HCT116 (cell line): Measurements from ENCODE around the gene CEP55. TPM values are rescaled to one million over a fixed set of nuclear protein-coding genes. Genes with fewer than 3 reads are reported as not detected.

Experiments
- ATAC-seq: fragments of 200-7000 bp; cut with Tn5 transposase; 2 replicates; pipeline ENCODE4 v1.9.1; 2020; ENCODE audit warnings: mild to moderate bottlenecking, moderate library complexity
- BruUV-seq: library from RNA; stranded (reverse); fragments of 400-500 nt; replicated peaks from 2 replicates; lab custom pipeline; 2021; lab: Mats Ljungman, UMichigan
- CTCF ChIA-PET: fragments of 300-600 bp; sonication (Branson Sonifier 250); formaldehyde crosslinking; loops from one replicate; lab custom pipeline; 2021; ENCODE audit warnings: antibody characterized with exemption; lab: Charles Lee
- POLR2A ChIA-PET: fragments of 300-600, 350-600 bp; sonication (Branson Sonifier 250); formaldehyde crosslinking; loops from one replicate; lab custom pipeline; 2021; ENCODE audit warnings: antibody characterized with exemption; lab: Charles Lee
- RAD21 ChIA-PET, 2 experiments: fragments of 300-600 bp; sonication (Branson Sonifier 250); formaldehyde crosslinking; loops; one replicate each; lab custom pipeline; 2023; ENCODE audit warnings: low total read pairs in 2 of 2; ENCODE audit not compliant: uncharacterized antibody in 2 of 2, unreplicated experiment in 2 of 2, low non-redundant PET in 1 of 2; lab: Charles Lee
- DNase-seq: peaks from one replicate; pipeline ENCODE4 v3.0.0-alpha.2; 2010; ENCODE audit warnings: low read depth, low spot score
- H2AFZ ChIP-seq: fragments of 200-600 bp; shearing (Covaris generic), sonication (generic); 2 replicates; pipeline ENCODE4 v1.6.1; 2017; ENCODE audit warnings: low read depth, mixed run types, mixed read lengths, antibody characterized with exemption, low read length; ENCODE audit not compliant: poor library complexity, severe bottlenecking
- H3K27ac ChIP-seq: 2 replicates; pipeline ENCODE4 v1.5.1; 2012; ENCODE audit warnings: low read depth, low read length
- H3K27me3 ChIP-seq: fragments of 200-600 bp; sonication (generic); 2 replicates; pipeline ENCODE4 v1.6.1; 2016; ENCODE audit warnings: mixed run types, low read length, mixed read lengths; ENCODE audit not compliant: insufficient read depth
- H3K36me3 ChIP-seq, 2 experiments: fragments of 200-500 bp in 1 of 2; fragments of 200-600 bp in 1 of 2; sonication (Bioruptor generic) in 1 of 2; sonication (generic) in 1 of 2; 2 replicates each; pipeline versions ENCODE4 v1.5.1 to v1.6.1; 2014 to 2016; ENCODE audit warnings: low read length in 2 of 2, inconsistent platforms in 1 of 2, mixed read lengths in 1 of 2, mixed run types in 1 of 2; ENCODE audit not compliant: insufficient read depth in 2 of 2, control insufficient read depth in 1 of 2
- H3K4me1 ChIP-seq, 2 experiments: fragments of 200-600 bp in 1 of 2; sonication (generic) in 1 of 2; 2 replicates each; pipeline versions ENCODE4 v1.5.1 to v1.6.1; 2012 to 2017; ENCODE audit warnings: low read length in 2 of 2, inconsistent platforms in 1 of 2, mild to moderate bottlenecking in 1 of 2, mixed read lengths in 1 of 2, mixed run types in 1 of 2, moderate library complexity in 1 of 2; ENCODE audit not compliant: insufficient read depth in 2 of 2, control insufficient read depth in 1 of 2
- H3K4me2 ChIP-seq: fragments of 200-600 bp; sonication (generic); 2 replicates; pipeline ENCODE4 v1.6.1; 2017; ENCODE audit warnings: mixed run types, low read length, mixed read lengths
- H3K4me3 ChIP-seq, 2 experiments: fragments of 200-600 bp in 1 of 2; sonication (generic) in 1 of 2; replicated peaks in 1 of 2; 2 replicates each; pipeline ENCODE4 v1.5.1; 2011 to 2016; ENCODE audit warnings: low read length in 2 of 2, control low read depth in 1 of 2, low read depth in 1 of 2, mild to moderate bottlenecking in 1 of 2, mixed read lengths in 1 of 2, mixed run types in 1 of 2
- H3K79me2 ChIP-seq: fragments of 200-600 bp; sonication (generic); 2 replicates; pipeline ENCODE4 v1.6.1; 2017; ENCODE audit warnings: mild to moderate bottlenecking, mixed run types, low read length, moderate library complexity, mixed read lengths; ENCODE audit not compliant: insufficient read depth
- H3K9ac ChIP-seq: fragments of 200-600 bp; sonication (generic); 2 replicates; pipeline ENCODE4 v1.6.1; 2016; ENCODE audit warnings: low read length, mixed read lengths
- H3K9me2 ChIP-seq: fragments of 200-600 bp; sonication (generic), shearing (Covaris generic); 2 replicates; pipeline ENCODE4 v1.6.1; 2017; ENCODE audit warnings: mixed run types, mild to moderate bottlenecking, moderate library complexity; ENCODE audit not compliant: insufficient read depth
- H3K9me3 ChIP-seq, 2 experiments: fragments of 200-500 bp in 1 of 2; fragments of 200-600 bp in 1 of 2; sonication (Bioruptor generic) in 1 of 2; sonication (generic) in 1 of 2; 2 replicates each; pipeline ENCODE4 v1.6.1; 2014 to 2017; ENCODE audit warnings: low read length in 2 of 2, mixed read lengths in 2 of 2, inconsistent platforms in 1 of 2, low read depth in 1 of 2, mild to moderate bottlenecking in 1 of 2, mixed run types in 1 of 2, moderate library complexity in 1 of 2; ENCODE audit not compliant: control insufficient read depth in 1 of 2, insufficient read depth in 1 of 2
- H4K20me1 ChIP-seq: fragments of 200-600 bp; sonication (generic), shearing (Covaris generic); 2 replicates; pipeline ENCODE4 v1.6.1; 2017; ENCODE audit warnings: mixed run types, mild to moderate bottlenecking, moderate library complexity; ENCODE audit not compliant: insufficient read depth
- EGR1 ChIP-seq: IDR thresholded peaks from 2 replicates; pipeline ENCODE4 v1.6.1; 2012; ENCODE audit warnings: low read depth
- POLR2AphosphoS5 ChIP-seq: IDR thresholded peaks from 2 replicates; pipeline ENCODE4 v1.6.1; 2011; ENCODE audit warnings: mild to moderate bottlenecking, low read depth, low read length, moderate library complexity
- SP1 ChIP-seq: IDR thresholded peaks from 2 replicates; pipeline ENCODE4 v1.6.1; 2012; ENCODE audit warnings: low read depth
- SRF ChIP-seq: IDR thresholded peaks from 2 replicates; pipeline ENCODE4 v1.6.1; 2012; ENCODE audit warnings: low read depth
- ZFX ChIP-seq: fragments of 450-650 bp; IDR thresholded peaks from 2 replicates; pipeline ENCODE4 v1.6.1; 2017
- ZNF274 ChIP-seq: fragments of 200-500 bp; sonication (Bioruptor generic); IDR thresholded peaks from 2 replicates; pipeline ENCODE4 v1.6.1; 2014; ENCODE audit warnings: mild to moderate bottlenecking, low read depth, low read length, inconsistent platforms
- intact Hi-C: fragments of 100-400 bp; cut with micrococcal nuclease; formaldehyde crosslinking; loops from 2 replicates; pipeline ENCODE4 v1.10.0; 2022
- total RNA-seq: library from RNA; stranded (reverse); gene quantifications from one replicate; pipeline ENCODE4 v1.2.1, GENCODE V29; 2021; ENCODE audit not compliant: unreplicated experiment
- TF ChIP-seq, protein P1 (sequence below): IDR thresholded peaks from 2 replicates; pipeline ENCODE4 v1.6.1; 2011; ENCODE audit warnings: mild to moderate bottlenecking, low read length, moderate library complexity; ENCODE audit not compliant: insufficient replicate concordance; ENCODE audit errors: extremely low read depth
- TF ChIP-seq, protein P2 (sequence below): IDR thresholded peaks from 2 replicates; pipeline ENCODE4 v1.6.1; 2012

CEP55 gene
- total RNA-seq, 1 experiment from 2014 or later, result 63.7 TPM

DNA sequence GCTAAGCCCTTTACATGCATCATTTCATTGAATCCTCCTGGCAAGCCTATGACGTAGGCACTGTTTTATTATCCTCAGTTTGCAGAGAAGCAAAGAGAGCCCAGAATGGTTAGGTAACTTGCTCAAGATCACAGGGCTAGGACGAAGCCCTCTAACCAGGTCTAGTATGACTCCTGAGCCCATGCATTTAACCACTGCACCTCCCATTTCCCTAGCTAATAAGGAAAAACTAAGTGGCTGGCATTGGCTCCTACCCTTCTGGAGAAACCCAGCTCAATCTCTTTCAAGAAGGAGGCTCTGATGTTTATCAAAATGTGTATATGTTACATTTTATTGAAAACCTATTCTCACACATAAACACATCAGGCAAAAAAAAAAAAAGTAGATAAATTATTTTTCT, 34.0 kb upstream of the CEP55 start (continued):
- TF ChIP-seq, protein P1, sequence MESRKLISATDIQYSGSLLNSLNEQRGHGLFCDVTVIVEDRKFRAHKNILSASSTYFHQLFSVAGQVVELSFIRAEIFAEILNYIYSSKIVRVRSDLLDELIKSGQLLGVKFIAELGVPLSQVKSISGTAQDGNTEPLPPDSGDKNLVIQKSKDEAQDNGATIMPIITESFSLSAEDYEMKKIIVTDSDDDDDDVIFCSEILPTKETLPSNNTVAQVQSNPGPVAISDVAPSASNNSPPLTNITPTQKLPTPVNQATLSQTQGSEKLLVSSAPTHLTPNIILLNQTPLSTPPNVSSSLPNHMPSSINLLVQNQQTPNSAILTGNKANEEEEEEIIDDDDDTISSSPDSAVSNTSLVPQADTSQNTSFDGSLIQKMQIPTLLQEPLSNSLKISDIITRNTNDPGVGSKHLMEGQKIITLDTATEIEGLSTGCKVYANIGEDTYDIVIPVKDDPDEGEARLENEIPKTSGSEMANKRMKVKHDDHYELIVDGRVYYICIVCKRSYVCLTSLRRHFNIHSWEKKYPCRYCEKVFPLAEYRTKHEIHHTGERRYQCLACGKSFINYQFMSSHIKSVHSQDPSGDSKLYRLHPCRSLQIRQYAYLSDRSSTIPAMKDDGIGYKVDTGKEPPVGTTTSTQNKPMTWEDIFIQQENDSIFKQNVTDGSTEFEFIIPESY, result no peak
- TF ChIP-seq SP1, result no peak
- no peak for TF ChIP-seq EGR1
- TF ChIP-seq, protein P2, sequence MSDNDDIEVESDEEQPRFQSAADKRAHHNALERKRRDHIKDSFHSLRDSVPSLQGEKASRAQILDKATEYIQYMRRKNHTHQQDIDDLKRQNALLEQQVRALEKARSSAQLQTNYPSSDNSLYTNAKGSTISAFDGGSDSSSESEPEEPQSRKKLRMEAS, result no peak
- no peak for TF ChIP-seq ZNF274
- TF ChIP-seq, all 23 proteins: peak for 0

DNA sequence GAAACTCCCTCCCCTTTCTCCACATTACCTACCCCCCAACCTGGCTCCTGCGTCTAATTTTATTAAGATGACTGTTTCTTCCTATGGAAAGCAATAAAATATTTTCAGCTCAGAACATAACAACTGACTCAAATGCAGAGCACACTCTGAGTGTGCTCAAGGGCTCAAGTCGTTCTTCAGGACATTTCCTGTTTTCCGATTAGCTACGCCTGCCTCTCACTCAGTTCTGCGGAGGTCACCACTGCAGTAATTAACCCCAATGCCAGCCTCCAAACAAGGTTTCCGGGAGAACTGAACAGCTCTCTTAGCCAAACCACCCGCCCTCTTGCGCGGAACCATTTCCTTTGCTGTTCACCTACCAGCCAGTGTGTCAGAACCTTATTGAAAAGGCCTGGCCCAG, 33.5 kb upstream of the CEP55 start:
- ChIA-PET RAD21 (interaction anchor here in 1 of 2 experiments (1.0 kb wide), 1 partner anchor 19 kb away, joined by 3 read pairs; the partner anchor contains the start of gene MYOF), POLR2A (interaction anchor here (1.0 to 3.2 kb wide), 4 partner anchors 8 to 26 kb away, joined by 3 to 19 read pairs (median 16); no protein-coding TSS in a partner anchor), CTCF (interaction anchor here (1.1 to 2.6 kb wide), 3 partner anchors 20 to 86 kb away, joined by 3 to 13 read pairs (median 6); partner anchors contain the start of gene MYOF)
- Histone ChIP-seq H3K27ac (peak overlapping the region; percentile 98), H3K79me2 (peaks cover 93% of the 10 kb centered on the region), H3K4me2 (peak overlapping the region; percentile 76), H3K36me3 (peaks cover 0 to 17% of the 10 kb centered on the region in 2 experiments; a peak in 1 of 4 replicates), H4K20me1 (no peaks in the 10 kb centered on the region), H3K27me3 (no peaks in the 10 kb centered on the region), H3K4me3 (no peak overlapping the region), H3K9me2 (no peaks in the 10 kb centered on the region), H3K9ac (peak overlapping the region; percentile 65), H3K9me3 (no peaks in the 10 kb centered on the region), H2AFZ (no peak overlapping the region), H3K4me1 (peaks cover 86 to 93% of the 10 kb centered on the region in 2 experiments)
- TF ChIP-seq SRF, result no peak
- TF ChIP-seq ZFX, result no peak
- TF ChIP-seq POLR2AphosphoS5, result 0 out of 2 replicates have a peak, but pooled peaks have one; percentile 18
- DNase-seq (no peak), ATAC-seq (no peak)
- intact Hi-C loops, result no loop called here
- BruUV-seq, result no TSS peak
